A549 (cell line): ENCODE data around the gene CHPF.

Experiments
- EP300 ChIP-seq, 2 experiments: fragments of >200 bp; sonication (Bioruptor Twin); formaldehyde crosslinking; IDR thresholded peaks; 2 replicates in 1 of 2; 3 replicates in 1 of 2; pipeline ENCODE4 v1.6.1; 2016 to 2017
- JUNB ChIP-seq: fragments of >200 bp; sonication (Bioruptor Twin); formaldehyde crosslinking; IDR thresholded peaks from 2 replicates; pipeline ENCODE4 v1.6.1; 2016
- MAFK ChIP-seq: fragments of 450-650 bp; IDR thresholded peaks from 2 replicates; pipeline ENCODE4 v1.6.1; 2014; ENCODE audit not compliant: partially characterized antibody
- POLR2A ChIP-seq: IDR thresholded peaks from 2 replicates; pipeline ENCODE4 v1.6.1; 2012; ENCODE audit warnings: mild to moderate bottlenecking, low read length
- REST ChIP-seq: fragments of 200-600 bp; sonication (generic); IDR thresholded peaks from 2 replicates; pipeline ENCODE4 v1.6.1; 2016; ENCODE audit warnings: antibody characterized with exemption, mild to moderate bottlenecking, moderate library complexity
- RFX5 ChIP-seq: fragments of 450-650 bp; IDR thresholded peaks from 2 replicates; pipeline ENCODE4 v1.7.1; 2014; ENCODE audit warnings: antibody characterized with exemption, mild to moderate bottlenecking, moderate library complexity
- SMC3 ChIP-seq: fragments of >200 bp; sonication (Bioruptor Twin); formaldehyde crosslinking; IDR thresholded peaks from 3 replicates; pipeline ENCODE4 v1.6.1; 2018; ENCODE audit warnings: inconsistent platforms
- TFCP2L1 ChIP-seq: fragments of 250-450 bp; sonication (Bioruptor Pico); IDR thresholded peaks from 2 replicates; pipeline ENCODE4 v1.5.0; 2021; ENCODE audit warnings: mild to moderate bottlenecking
- TF ChIP-seq, protein P1 (sequence below): fragments of >200 bp; sonication (Bioruptor Twin); formaldehyde crosslinking; IDR thresholded peaks from 3 replicates; pipeline ENCODE4 v1.5.1; 2016

DNA sequence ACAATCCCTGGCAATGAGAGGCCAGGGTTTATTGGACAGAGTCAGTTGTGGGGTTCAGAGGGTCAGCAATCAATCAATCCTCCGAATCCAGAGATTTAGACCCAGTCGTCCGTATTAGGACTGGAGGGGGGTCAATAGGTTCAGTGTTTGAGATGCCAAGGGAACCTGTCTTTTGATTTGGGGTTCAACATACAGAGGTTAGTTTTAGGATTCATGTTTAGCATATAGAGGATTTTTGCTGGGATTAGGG is 44.6 kb downstream of the CHPF start:
- TF ChIP-seq SMC3, result no peak
- no peak; the same call in 1 of the 2 replicates for TF ChIP-seq REST
- TF ChIP-seq, protein P1, sequence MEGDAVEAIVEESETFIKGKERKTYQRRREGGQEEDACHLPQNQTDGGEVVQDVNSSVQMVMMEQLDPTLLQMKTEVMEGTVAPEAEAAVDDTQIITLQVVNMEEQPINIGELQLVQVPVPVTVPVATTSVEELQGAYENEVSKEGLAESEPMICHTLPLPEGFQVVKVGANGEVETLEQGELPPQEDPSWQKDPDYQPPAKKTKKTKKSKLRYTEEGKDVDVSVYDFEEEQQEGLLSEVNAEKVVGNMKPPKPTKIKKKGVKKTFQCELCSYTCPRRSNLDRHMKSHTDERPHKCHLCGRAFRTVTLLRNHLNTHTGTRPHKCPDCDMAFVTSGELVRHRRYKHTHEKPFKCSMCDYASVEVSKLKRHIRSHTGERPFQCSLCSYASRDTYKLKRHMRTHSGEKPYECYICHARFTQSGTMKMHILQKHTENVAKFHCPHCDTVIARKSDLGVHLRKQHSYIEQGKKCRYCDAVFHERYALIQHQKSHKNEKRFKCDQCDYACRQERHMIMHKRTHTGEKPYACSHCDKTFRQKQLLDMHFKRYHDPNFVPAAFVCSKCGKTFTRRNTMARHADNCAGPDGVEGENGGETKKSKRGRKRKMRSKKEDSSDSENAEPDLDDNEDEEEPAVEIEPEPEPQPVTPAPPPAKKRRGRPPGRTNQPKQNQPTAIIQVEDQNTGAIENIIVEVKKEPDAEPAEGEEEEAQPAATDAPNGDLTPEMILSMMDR, result no peak
- no peak for TF ChIP-seq TFCP2L1
- no peak for TF ChIP-seq EP300 (IDR thresholded peaks at IDR 0.05)
- no peak for TF ChIP-seq POLR2A
- TF ChIP-seq JUNB, result no peak
- TF ChIP-seq RFX5, result no peak
- TF ChIP-seq MAFK, result no peak
